Fibroblast of skin of right biceps (primary cell): ENCODE data around the gene KCNG1.
A peak's percentile ranks its signal among the peaks of the same experiment; 100 is the strongest.

Experiments used
- DNase-seq: peaks from one replicate; pipeline ENCODE4 v3.0.0-alpha.2; 2013

The KCNG1 gene

GRCh38 chr20:51034988-51035656, 12.2 kb upstream of the KCNG1 start:
- DNase-seq: peak; percentile 20

GRCh38 chr20:51034476-51034875, 11.6 kb upstream of the KCNG1 start:
- DNase-seq: peak; percentile 68

- peak; percentile 86 for DNase-seq
These were observed 7.3 kb upstream of the KCNG1 start for GRCh38 chr20:51029963-51030920.

GRCh38 chr20:51029556-51029955, 6.6 kb upstream of the KCNG1 start:
- no peak for DNase-seq

GRCh38 chr20:51028616-51029212, 5.8 kb upstream of the KCNG1 start:
- peak; percentile 21 for DNase-seq

GRCh38 chr20:51027035-51027795, 4.3 kb upstream of the KCNG1 start:
- no peak for DNase-seq

- DNase-seq: peak; percentile 20
These were observed 3.4 kb upstream of the KCNG1 start for GRCh38 chr20:51026269-51026668.

GRCh38 chr20:51024761-51025160, 1.9 kb upstream of the KCNG1 start:
- DNase-seq: no peak

- no peak for DNase-seq
These were observed 779 bp upstream of the KCNG1 start for GRCh38 chr20:51023617-51024155.

GRCh38 chr20:51022227-51022802, 592 bp downstream of the KCNG1 start:
- DNase-seq: peak; percentile 38

GRCh38 chr20:51021067-51022025, 1.6 kb downstream of the KCNG1 start:
- peak; percentile 68 for DNase-seq

- DNase-seq: no peak
These were observed 2.2 kb downstream of the KCNG1 start for GRCh38 chr20:51020657-51021056.

- DNase-seq: no peak
These were observed 3.0 kb downstream of the KCNG1 start for GRCh38 chr20:51019656-51020592.

GRCh38 chr20:51017251-51017650, 5.7 kb downstream of the KCNG1 start:
- peak; percentile 55 for DNase-seq

- no peak for DNase-seq
These were observed 6.4 kb downstream of the KCNG1 start for GRCh38 chr20:51016521-51016920.

GRCh38 chr20:51014797-51015722, 7.8 kb downstream of the KCNG1 start:
- peak; percentile 75 for DNase-seq

- peak; percentile 44 for DNase-seq
These were observed 9.2 kb downstream of the KCNG1 start for GRCh38 chr20:51013577-51014330.

GRCh38 chr20:51012357-51012756, 10.6 kb downstream of the KCNG1 start:
- no peak for DNase-seq
